CD4-positive, alpha-beta T cell (primary cell): Measurements from ENCODE around the gene TUBB2B. TPM values are rescaled to one million over a fixed set of nuclear protein-coding genes. Genes with fewer than 3 reads are reported as not detected.
A peak's percentile ranks its signal among the peaks of the same experiment; 100 is the strongest.

Source experiments
- ATAC-seq: fragments of 200-7000 bp; cut with Tn5 transposase; one replicate; pipeline ENCODE4 v1.10.0; 2022; ENCODE audit warnings: mild to moderate bottlenecking; ENCODE audit not compliant: poor library complexity
- CTCF ChIA-PET: fragments of 350-600 bp; sonication (Branson Sonifier 250); formaldehyde crosslinking; loops from one replicate; lab custom pipeline; 2021; ENCODE audit warnings: antibody characterized with exemption, inconsistent platforms; lab: Charles Lee
- POLR2A ChIA-PET: fragments of 350-600 bp; sonication (Branson Sonifier 250); formaldehyde crosslinking; loops from one replicate; lab custom pipeline; 2021; ENCODE audit warnings: antibody characterized with exemption, inconsistent platforms; lab: Charles Lee
- DNase-seq, 14 experiments: peaks; one replicate each; pipeline ENCODE4 v3.0.0-alpha.2; 2013 to 2020; ENCODE audit warnings: mixed read lengths in 2 of 14
- H3K27ac ChIP-seq, 2 donors: one replicate each; pipeline versions ENCODE4 v1.5.1 to v1.7.0; 2013; ENCODE audit warnings: low read length in 2 of 2, low read depth in 1 of 2, mild to moderate bottlenecking in 1 of 2
- H3K27me3 ChIP-seq, 2 experiments: 1 replicate in 1 of 2; 2 replicates in 1 of 2; pipeline versions ENCODE4 v1.6.1 to v1.7.0; 2013; ENCODE audit warnings: low read length in 2 of 2, control low read depth in 1 of 2, mild to moderate bottlenecking in 1 of 2, moderate library complexity in 1 of 2; ENCODE audit not compliant: insufficient read depth in 2 of 2, control insufficient read depth in 1 of 2
- H3K36me3 ChIP-seq: one replicate; pipeline ENCODE4 v1.6.1; 2013; ENCODE audit warnings: low read length, control low read depth; ENCODE audit not compliant: insufficient read depth
- H3K4me1 ChIP-seq: one replicate; pipeline ENCODE4 v1.6.1; 2013; ENCODE audit warnings: low read length, control low read depth; ENCODE audit not compliant: insufficient read depth
- H3K4me3 ChIP-seq: one replicate; pipeline ENCODE4 v1.5.1; 2013; ENCODE audit warnings: mild to moderate bottlenecking, low read length, moderate library complexity
- H3K9me3 ChIP-seq, 2 experiments: 1 replicate in 1 of 2; 2 replicates in 1 of 2; pipeline versions ENCODE4 v1.6.1 to v1.7.0; 2013; ENCODE audit warnings: low read length in 2 of 2, mild to moderate bottlenecking in 2 of 2, control low read depth in 1 of 2, moderate library complexity in 1 of 2; ENCODE audit not compliant: control insufficient read depth in 1 of 2, insufficient read depth in 1 of 2
- H3K27ac Mint-ChIP-seq: one replicate; pipeline ENCODE4 v1.8.0; 2020; ENCODE audit warnings: mixed read lengths
- H3K27me3 Mint-ChIP-seq: one replicate; pipeline ENCODE4 v1.8.0; 2021; ENCODE audit warnings: mixed read lengths
- H3K36me3 Mint-ChIP-seq: one replicate; pipeline ENCODE4 v1.8.0; 2021; ENCODE audit warnings: low read depth, mixed read lengths
- H3K4me1 Mint-ChIP-seq: one replicate; pipeline ENCODE4 v1.8.0; 2021; ENCODE audit warnings: low read depth, mixed read lengths
- H3K4me3 Mint-ChIP-seq: one replicate; pipeline ENCODE4 v1.8.0; 2020; ENCODE audit warnings: mild to moderate bottlenecking, mixed read lengths
- H3K9me3 Mint-ChIP-seq: one replicate; pipeline ENCODE4 v1.8.0; 2020; ENCODE audit warnings: mixed read lengths
- intact Hi-C, 2 experiments: fragments of 100-400 bp; cut with DNase I in 1 of 2; cut with micrococcal nuclease in 1 of 2; formaldehyde crosslinking; loops; one replicate each; pipeline versions ENCODE4 v1.15.1 to v1.9.0; 2023 to 2025; cut with DNase I, micrococcal nuclease
- total RNA-seq, 174 experiments: library from RNA in 2 of 174; stranded (reverse) in 2 of 174; gene quantifications; one replicate each; pipeline ENCODE4 v1.2.3 and lab custom pipeline; 2021 to 2026
- TF ChIP-seq, protein P1 (sequence below): fragments of 200-600 bp; IDR thresholded peaks from one replicate; pipeline ENCODE4 v1.8.0; 2022; ENCODE audit warnings: antibody characterized with exemption, mild to moderate bottlenecking

The TUBB2B gene
- total RNA-seq, 2 experiments from 2014 or later = not detected

DNA sequence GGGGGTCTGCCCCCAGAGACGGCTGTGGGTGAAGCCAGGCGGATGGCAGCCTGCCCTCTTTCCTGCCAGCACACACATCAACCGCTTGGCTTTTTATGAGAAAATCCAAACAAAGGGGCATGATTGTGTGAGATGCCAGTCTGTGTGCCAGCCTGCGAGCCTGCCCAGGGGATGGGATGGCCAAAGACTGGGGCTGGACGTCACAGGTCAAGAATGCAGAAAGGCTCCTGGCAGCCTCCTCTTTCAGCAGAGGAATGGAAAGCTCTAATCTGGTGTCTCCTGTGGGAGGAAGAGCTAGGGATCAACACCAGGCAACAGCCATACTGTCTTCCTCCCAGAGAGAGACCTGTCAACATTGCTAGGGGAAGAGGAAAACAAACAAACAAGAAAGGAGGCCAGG is 15.8 kb downstream of the TUBB2B start:
- no peaks in the 10 kb centered on the region for H3K36me3 ChIP-seq
- Mint-ChIP-seq H3K27me3 (peaks cover 46% of the 10 kb centered on the region), H3K36me3 (no peaks in the 10 kb centered on the region), H3K9me3 (no peaks in the 10 kb centered on the region), H3K4me1 (peaks cover 9% of the 10 kb centered on the region), H3K4me3 (no peak overlapping the region), H3K27ac (no peak overlapping the region)
- ATAC-seq = no peak
- no peak overlapping the region for H3K27ac ChIP-seq
- ChIA-PET CTCF (no interaction called here), POLR2A (no interaction called here)
- H3K9me3 ChIP-seq = no peaks in the 10 kb centered on the region
- DNase-seq = no peak
- intact Hi-C loops = no loop called here
- peaks cover 0 to 5% of the 10 kb centered on the region in 2 experiments for H3K27me3 ChIP-seq
- TF ChIP-seq, protein P1, sequence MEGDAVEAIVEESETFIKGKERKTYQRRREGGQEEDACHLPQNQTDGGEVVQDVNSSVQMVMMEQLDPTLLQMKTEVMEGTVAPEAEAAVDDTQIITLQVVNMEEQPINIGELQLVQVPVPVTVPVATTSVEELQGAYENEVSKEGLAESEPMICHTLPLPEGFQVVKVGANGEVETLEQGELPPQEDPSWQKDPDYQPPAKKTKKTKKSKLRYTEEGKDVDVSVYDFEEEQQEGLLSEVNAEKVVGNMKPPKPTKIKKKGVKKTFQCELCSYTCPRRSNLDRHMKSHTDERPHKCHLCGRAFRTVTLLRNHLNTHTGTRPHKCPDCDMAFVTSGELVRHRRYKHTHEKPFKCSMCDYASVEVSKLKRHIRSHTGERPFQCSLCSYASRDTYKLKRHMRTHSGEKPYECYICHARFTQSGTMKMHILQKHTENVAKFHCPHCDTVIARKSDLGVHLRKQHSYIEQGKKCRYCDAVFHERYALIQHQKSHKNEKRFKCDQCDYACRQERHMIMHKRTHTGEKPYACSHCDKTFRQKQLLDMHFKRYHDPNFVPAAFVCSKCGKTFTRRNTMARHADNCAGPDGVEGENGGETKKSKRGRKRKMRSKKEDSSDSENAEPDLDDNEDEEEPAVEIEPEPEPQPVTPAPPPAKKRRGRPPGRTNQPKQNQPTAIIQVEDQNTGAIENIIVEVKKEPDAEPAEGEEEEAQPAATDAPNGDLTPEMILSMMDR = no peak
- H3K4me1 ChIP-seq = peaks cover 12% of the 10 kb centered on the region
- no peak overlapping the region for H3K4me3 ChIP-seq

DNA sequence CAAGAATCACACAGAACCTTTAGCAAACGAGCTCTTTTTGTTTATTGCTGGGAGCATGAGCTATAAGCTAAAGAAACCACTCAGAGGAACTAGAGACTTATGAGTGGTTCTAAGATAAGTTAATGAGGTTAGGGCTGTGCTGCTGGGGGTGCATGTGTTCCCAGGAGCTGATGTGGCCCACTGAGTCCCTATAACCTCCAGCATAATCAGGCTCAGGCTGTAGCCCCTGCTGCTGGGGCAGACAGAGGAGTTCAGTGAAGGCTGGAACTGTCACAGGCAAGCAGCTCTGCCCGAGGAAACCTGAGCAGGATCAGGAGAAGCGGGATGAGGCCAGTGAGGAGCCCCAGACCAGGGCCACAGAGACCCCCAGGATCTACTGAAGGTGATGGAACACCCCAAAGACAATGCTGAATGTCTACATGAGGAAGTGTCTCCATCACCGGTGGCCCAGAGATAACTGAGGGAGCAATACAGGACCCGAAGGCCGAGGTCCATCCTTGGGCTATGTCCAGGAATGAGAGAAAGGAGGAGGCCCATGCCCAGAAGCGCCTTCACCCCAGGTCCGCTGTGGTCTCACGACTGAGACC is 17.3 kb downstream of the TUBB2B start:
- Histone ChIP-seq H3K4me1 (peaks cover 12% of the 10 kb centered on the region), H3K36me3 (no peaks in the 10 kb centered on the region), H3K27ac (no peak overlapping the region), H3K27me3 (no peaks in the 10 kb centered on the region), H3K4me3 (no peak overlapping the region), H3K9me3 (no peaks in the 10 kb centered on the region)
- POLR2A ChIA-PET = no interaction called here
- CTCF ChIA-PET = interaction anchor here (0.6 kb wide), 1 partner anchor 346 kb away, joined by 4 read pairs; no protein-coding TSS in a partner anchor
- H3K36me3 Mint-ChIP-seq = no peaks in the 10 kb centered on the region
- no peak for ATAC-seq
- H3K4me1 Mint-ChIP-seq = peaks cover 9% of the 10 kb centered on the region
- no peak overlapping the region for H3K27ac Mint-ChIP-seq
- no peak for DNase-seq
- TF ChIP-seq, protein P1 = no peak
- peaks cover 43% of the 10 kb centered on the region for H3K27me3 Mint-ChIP-seq
- H3K9me3 Mint-ChIP-seq = no peaks in the 10 kb centered on the region
- H3K4me3 Mint-ChIP-seq = no peak overlapping the region
- intact Hi-C loops = no loop called here

DNA sequence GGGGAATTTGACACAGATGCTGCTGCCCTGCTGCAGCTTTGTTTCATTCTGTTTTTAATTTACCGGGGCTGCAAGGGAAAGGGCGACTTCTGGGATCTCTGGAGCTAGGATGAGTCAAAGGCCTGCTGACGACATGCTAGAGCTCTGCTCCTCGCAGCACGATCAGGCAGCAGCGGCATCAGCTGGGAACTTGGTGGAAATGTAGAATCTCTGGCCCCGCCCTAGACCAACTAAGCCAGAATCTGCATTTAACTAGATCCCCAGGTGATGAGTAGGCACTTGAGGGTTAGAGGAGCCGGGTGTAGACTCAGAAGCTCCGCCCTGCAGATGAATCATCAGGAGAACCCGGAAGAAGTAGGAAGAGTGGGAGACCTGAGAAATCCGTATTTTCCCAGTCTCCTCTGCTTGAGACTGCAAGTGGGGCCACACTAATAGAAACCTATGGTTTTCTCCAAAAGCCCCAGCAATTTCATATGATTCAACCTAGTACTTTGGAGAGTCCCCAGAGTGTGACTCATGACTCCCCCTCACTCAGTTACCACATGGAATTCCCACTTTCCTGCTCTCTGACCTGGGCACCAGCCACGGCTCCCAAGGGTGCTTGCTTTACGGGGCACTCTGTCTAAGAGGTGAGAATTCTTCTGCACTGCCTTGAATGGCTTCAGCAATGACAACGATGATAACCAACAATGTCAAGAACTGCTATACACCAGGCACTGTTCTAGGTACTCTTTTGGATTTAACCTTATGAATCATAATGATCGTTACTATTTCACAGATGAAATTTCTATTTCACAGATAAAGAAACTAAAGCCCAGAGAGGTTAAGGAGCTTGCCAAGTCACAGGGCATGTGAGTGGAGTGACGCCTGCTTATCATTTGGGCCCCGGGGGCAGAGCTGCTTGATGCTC is 18.1 kb downstream of the TUBB2B start:
- Mint-ChIP-seq H3K9me3 (peaks cover 2% of the 10 kb centered on the region), H3K4me3 (no peak overlapping the region), H3K36me3 (no peaks in the 10 kb centered on the region), H3K4me1 (peaks cover 9% of the 10 kb centered on the region), H3K27me3 (peaks cover 38% of the 10 kb centered on the region), H3K27ac (no peak overlapping the region)
- Histone ChIP-seq H3K9me3 (no peaks in the 10 kb centered on the region), H3K27me3 (peaks cover 0 to 3% of the 10 kb centered on the region in 2 experiments), H3K27ac (no peak overlapping the region), H3K4me1 (peaks cover 12% of the 10 kb centered on the region), H3K36me3 (no peaks in the 10 kb centered on the region), H3K4me3 (no peak overlapping the region)
- intact Hi-C loops = no loop called here
- TF ChIP-seq, protein P1 = no peak
- ChIA-PET POLR2A (no interaction called here), CTCF (interaction anchor here (0.6 kb wide), 1 partner anchor 347 kb away, joined by 4 read pairs; no protein-coding TSS in a partner anchor)
- ATAC-seq = no peak
- DNase-seq = peak in 4 of 14 experiments; percentile 34 to 50 (median 36)
